DMS114 treated with DMSO at 0.1 percent for 48 hours (cell line): ENCODE data around the gene DIPK1A.

Source experiments
- DNase-seq: peaks from one replicate; lab custom pipeline; 2025; ENCODE audit not compliant: unreplicated experiment; lab: John Stamatoyannopoulos, UW

Gene DIPK1A

DNA sequence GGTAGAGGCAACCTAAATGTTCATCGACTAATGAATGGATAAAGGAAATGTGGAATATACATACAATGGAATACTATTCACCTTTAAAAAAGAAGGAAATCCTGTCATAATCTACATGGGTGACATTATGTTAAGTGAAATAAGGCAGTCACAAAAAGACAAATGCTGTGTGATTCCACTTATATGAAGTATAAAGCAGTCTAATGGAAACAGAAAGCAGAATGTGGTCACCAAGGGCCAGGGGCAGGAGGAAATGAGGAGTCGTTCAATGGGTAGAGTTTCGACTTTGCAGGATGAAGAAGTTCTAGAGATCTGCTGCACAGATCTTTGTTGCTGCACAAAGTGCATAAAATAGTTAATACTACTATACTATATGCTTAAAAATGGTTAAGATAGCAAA, 7.8 kb downstream of the DIPK1A start:
- DNase-seq = no peak

DNA sequence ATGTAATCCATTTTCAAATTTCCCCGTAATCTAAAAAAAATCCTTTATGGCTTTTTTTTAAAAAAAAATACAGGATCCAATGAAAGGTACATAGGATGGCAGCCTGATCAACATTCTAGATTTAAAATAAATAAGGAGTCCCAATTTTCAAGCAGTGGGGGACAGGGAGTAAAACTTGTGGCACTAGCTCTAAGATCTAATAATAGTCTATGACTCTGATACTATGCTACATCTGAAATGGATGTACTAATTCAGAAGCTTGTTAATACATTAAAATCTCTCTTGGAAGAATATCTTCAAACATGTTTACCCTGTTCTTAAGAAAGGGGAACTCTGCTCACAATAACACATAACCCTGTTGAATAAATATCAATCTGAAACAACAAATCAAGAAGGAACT, 8.5 kb downstream of the DIPK1A start:
- no peak for DNase-seq

DNA sequence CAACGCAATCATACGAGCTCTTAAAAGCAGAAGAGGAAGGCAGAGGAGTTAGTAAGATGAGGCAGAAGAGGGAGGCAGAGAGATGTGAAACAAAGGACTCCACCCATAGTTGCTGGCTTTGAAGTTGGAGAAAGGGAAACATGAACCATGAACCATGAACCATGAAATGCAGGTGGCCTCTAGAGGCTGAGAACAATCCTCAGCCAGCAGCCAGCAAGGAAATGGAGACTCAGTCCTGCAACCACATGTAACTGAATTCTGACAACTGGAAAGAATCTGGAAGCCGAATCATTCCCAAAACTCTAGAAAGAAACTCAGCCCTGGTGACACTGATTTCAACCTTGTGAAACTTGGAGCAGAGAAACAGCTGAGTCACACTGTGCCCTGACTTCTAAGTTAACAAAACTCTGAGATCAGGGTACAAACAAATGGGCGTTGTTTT, 10.1 kb downstream of the DIPK1A start:
- DNase-seq = no peak

DNA sequence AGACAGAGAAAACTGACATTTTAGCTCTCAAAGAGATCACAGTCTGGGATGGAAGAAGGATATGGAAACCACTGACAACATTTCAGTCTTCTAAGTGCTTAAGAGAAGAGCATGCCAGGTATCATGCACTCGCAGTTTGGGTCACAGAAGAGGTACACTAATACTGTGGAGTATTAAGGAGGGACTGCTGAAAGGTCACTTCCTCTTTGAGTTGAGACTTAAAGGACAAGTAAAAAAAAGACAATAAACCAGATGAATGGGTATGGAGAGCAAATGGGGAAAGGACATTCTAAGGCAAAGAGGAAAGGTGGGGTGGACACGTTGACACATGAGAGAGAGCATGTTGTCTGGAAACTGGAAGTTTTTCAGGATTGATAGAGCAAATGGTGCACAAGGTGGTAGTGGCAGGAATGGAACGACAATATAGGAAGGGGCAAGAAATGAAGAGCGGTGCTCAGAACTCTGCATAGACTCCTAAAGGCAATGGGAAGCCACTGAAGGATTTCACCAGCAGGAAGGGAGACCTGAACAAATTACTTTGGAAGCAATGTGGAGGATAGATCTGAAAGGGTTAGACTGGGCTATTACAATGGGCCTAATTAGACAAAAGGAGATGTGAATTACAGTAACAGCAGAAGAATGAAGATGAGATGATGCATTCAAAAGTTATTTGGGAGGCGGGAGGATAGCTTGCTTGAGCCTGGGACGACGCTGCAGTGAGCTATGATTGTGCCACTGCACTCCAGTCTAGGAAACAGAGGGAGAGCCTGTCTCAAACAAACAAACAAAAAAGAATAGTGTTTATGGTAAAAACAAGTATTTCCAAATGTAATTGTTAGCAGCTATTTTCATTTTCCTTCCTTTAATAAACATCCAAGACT, 11.1 kb downstream of the DIPK1A start:
- DNase-seq = no peak

DNA sequence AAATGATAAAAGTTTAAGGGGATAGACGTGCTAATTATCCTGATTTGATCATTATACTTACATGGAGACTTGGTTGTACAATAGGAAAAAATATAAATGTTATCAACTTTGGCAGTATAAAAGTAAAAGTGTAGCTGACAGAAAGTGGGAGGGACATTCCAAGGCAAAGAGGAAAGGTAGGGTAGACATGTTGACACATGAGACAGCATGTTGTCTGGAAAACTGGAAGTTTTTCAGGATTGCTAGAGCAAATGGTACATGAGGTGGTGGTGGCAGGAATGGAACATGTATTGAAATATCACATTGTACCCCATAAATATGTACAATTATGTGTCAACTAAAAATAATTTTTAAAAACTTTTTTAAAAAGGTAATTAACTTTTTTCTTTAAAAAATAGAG, 13.2 kb downstream of the DIPK1A start:
- no peak for DNase-seq

DNA sequence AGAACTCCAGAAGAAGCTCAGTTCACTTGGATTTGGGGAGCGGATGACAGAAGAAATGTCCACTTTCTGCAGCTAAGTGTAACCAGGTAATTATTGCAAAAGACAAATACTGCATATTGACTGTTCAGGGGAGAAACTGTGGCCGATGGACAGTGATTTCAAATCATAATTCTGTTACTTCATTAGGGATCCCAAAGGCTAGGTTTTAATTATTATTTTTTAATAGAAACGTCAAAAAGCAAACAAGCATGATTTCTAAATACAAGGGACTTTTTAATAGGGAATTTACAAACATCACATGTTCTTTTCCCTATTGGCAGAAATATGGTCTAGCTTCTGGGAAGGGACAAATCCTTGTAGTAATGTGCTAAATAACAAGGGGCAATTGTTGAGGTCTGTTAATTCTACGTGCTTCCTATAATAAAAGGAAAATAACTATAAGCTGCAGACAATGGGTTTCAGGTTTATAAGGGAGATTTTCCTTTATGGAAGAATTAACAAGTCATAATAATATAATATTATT, 15.5 kb downstream of the DIPK1A start:
- DNase-seq = no peak

DNA sequence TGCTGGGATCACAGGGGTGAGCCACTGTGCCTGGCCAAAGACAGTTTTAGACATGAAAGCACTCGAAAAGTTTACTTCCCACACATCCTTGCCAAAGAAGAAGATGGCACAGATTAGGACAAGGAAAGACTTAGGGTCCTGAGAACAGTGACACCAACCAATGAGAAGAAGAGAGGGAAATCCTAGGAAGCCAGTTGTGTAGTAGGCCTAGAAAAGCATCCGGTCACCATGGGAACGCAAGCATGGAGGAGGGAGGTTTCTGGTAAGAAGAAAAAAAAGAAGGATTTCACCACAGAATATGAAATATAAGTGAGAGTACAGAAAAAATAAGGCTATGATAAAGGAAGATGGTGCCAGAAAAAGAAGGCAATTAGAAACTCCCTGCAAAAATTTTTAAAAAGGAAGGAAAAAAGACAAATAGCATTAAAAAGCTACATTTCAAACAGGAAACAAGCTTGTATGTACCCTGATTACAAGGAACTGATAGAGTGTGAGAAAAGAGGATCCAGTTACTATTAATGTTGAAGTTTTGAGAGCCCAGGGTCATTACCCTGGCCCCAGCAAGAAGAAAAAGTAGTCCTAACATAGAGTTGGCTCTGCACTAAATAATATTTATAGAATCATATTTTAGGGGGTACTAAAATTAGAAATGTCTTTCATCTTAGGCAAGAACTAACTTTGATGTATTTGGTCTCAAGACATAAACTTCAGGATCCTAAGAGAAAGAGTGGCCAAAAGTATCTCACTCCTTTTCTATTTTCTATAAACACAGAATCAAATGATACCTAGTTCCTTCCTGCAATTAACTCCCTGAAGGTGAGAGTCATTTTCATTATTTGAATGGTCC, 16.1 kb downstream of the DIPK1A start:
- DNase-seq = no peak

DNA sequence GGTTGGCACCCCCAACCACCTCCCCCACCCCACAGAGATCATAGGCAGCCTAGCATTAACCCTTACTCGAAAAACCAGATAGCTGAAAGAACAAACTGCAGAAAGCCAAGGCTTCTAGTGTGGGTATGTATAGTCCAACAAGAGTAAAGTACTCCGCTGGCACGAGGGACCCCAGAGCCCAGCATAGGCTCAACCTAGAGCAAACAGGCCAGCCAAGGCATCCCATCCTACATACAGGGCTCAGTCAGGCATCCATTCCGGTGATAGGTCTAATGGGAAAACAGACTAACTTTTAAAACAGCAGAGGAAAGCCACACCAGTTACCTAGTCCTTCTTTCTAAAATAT, 17.8 kb downstream of the DIPK1A start:
- no peak for DNase-seq

DNA sequence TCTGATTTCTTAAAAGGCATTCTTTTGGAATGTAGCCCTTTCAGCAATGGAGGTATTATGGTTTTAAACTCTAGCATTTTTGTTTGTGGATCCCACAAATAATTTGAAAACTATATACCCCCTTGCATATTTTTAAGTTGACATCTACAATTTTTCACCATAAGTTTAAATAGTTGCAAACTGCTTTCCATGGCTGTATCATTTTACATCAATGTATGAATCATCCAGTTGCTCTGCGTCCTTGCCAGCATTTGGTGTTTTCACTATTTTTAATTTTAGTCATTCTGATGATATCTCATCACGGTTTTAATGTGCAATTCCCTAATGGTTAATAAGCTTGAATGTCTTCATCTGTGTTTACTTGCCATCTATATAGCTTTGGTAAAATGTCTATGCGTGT, 20.7 kb downstream of the DIPK1A start:
- DNase-seq = no peak

DNA sequence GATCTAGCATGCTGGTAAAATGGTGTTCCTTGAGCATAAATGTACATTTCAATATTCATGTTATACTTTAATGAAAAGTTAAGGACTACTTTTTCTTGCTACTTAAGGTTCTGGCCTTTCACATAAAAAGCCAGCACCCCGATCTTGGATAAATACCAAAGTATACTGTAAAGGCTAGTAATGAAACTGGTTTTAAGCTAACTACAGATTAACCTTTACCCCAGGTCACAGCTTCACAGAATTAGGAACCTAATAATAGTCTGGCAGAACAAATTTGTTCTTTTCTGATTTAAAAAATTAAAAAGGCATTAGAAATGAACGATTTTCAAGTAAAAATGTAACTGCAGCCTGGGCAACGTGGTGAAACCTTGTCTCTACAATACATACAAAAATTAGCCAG, 23.5 kb downstream of the DIPK1A start:
- DNase-seq = no peak

DNA sequence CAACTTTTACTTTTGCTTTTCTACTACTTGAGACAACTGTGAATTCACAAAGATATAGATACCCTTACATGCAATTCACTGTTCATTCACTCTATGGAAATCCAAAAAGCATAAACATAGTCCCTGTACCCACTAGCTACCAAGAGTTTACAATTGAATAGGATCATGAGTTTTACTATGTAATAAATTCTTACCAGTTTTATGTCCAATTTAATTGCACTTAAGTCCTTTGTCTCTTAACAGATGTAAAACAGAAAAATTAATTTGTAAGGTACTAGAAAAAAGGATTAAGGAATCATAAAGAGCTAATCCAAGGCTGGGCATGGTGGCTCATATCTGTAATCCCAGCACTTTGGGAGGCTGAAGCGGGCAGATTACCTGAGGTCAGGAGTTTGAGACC, 24.4 kb downstream of the DIPK1A start:
- no peak for DNase-seq

DNA sequence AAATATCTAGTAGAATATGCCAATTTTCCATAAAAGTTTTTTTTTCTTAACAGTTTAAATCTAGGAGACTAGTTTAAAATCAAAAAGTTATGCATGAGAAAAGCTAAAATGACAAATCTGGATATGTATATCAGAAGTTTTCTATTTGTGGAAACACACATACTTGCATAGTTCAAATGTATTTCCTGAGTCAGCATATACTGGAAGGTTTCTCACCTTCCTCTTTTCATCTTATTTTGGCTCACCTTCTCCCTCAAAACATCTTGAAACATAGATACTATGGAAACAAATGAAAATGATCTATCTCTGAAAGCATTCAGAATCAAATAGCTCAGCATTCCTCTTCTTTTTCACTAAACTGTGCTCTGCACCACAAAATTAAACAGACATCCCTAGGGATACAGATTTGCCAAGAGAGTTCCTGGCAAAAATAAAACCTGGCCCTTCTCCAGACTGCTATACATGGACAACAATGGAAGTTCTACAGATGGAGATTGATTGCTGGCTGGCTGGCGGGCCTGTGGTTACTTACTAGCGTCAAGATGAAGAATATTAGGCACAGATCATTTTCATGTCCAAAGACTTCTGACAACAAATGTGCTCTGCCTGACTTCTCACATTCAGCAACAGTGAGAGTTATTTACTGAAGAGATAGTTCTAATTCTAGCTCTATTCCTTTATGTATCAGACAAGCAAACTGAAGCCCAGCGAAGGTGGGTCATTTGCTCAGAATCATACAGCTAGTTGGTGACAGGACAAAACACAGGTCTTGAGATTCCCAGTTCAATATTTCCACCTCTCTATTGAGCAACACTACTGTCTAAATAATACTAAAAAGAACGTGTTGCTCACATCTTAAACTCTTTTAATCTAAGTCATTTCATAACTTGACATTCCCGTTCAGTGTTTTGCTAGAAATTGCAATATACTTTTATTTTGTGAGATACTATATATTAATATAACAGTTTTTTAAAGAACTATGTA, 26.6 kb downstream of the DIPK1A start:
- DNase-seq = no peak

DNA sequence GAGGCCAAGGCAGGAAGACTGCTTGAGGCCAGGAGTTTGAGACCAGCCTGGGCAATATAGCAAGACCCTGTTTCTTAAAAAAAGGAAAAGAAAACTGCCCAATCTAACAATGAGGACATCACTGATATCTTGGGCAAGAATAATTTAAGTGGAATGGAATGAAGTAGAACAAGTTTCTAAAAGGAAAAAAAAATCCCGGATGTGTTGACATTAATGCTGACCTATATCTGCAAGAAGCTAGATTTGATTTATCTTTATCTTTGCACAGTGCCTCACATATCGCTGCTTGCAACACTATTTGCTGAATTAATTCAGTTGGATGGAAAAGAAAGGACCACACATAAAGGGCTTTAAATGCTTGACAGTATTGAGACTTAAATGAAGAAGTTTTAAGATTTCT, 27.8 kb downstream of the DIPK1A start:
- no peak for DNase-seq

DNA sequence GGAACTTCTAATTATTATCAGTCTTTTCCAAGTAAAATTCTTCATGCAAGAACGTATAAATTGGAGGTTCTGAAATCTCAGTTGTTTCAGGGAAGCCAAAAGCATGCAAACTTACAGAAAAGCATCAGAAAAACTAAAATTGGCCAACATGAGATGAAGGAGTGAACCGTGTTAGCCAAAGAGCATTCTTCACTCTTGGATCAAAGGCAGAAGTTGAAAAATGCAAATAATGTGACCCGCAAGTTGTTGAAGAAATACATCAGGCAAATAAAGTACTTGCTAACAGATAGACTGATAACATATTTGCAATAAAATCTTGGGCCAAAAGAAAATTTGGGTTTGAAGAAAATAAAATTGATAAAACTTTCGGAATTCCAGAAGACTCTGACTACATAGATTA, 29.6 kb downstream of the DIPK1A start:
- DNase-seq = no peak

DNA sequence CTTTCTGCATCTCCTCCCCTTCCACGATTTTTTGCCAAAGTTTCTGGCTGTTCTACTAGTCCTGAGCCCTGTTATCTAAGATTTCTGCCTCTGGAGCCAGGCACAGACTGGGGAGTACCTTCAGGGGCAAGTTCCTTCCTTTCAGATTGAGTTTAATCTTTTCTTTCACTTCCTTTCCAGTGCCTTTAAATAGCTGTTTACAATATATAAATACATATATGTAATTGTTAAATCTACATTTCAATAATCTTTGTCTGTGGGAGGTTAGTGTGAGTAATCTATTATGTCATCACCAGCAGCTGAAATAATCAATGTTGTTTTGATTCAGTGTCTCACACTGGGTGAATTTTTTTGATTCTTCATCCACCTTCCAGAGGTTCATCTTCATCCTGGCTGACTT, 31.8 kb downstream of the DIPK1A start:
- no peak for DNase-seq

DNA sequence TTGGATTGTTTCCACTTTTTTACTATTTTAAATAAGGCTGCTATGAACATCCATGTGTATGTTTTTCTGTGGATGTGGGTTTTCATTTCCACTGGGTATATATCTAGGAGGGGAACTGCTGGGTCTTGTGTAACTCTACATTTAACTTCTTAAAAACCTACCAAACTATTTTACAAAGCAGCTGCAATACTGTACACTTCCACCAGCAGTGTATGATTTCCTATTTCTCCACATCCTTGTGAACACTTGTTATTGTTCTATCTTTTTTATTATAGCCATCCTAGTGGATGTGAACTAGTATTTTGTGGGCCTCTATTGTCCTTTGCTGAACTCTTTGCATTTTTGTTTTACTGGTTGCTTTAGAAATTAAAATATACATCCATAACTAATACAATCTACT, 33.4 kb downstream of the DIPK1A start:
- no peak for DNase-seq

DNA sequence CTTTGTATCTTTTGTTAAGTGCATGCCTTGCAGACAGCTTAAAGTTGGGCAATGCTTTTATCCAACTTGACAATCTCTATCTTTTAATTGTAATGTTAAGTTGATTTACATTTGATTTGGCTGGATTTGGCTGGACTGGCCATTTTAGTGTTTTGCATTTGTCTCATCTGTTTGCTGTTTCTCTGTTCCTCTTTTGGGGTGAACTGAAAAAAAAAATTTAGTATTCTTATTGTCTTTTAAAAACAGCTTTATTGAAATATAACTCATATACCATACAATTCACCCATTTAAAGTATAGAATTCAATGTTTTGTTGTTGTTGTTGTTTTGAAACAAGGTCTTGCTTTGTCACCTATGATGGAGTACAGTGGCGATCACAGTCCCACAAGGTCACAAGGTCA, 34.4 kb downstream of the DIPK1A start:
- DNase-seq = no peak

DNA sequence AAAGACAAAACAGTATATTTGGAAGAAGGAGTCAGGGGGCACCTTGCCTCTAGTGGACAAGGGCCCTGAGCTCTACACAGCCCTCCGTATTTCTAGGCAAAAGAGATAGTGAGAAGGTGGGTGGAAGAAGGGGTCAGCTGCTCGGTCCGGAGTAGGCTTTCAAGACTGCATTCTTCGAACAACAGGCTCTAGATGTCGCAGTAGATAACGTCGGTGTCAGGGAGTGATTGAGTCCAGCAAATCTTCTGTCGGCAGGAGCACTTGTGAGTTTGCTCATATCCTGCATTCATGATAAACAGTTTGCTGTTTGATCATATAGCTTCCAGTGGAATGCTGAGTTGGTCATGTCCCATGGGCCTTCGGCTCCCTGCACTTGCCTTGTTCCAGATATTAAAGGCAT, 36.8 kb downstream of the DIPK1A start:
- DNase-seq = no peak

DNA sequence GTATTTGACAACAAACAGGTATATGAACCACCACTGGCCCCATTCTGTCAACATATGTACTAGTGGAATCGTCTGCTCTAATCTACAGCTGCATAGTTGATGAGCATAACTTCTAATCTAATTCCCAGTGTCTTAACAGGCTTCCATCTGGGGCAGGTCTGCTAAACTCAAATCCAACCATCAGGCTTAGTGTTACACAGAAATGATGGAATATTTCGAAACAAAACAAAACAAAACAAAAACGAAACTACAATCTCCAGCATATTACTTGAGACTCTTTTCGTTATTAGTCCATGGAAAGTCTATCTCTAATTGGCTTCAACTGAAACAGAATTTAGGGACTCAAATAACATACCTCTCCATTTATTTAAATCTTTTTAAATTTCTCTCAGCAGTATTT, 37.6 kb downstream of the DIPK1A start:
- no peak for DNase-seq

DNA sequence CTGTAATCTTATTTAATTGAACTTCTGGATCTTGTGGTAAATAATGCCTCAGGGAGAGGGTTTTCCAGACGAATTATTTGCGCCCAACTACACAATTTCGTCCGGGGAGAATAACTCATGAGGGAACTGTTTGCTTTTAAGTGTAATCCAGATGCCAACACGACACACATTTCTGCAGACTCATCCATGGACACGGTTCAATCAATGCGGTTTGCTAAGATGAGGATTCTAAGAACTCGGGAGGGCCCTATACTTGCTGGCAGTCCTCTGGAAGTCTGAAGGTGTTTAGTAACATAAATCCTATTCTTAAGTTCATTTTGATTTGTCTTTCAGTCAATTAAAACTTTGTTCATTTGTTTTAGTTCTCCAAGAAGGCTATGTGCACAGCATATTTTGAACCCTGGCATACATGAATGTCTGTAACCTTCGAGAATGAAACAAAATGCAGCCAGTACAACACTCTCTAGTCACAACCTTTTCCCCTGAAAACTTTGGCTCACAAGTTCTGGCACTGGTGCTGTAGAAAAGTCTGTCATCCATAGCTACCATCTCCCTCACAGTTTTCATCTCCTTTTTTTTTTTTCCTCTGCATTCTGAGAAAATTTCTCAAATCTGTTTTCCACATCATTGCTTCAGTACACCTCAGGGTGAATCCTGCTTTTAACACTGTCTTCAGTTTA, 38.8 kb downstream of the DIPK1A start:
- no peak for DNase-seq
